ENCODE results near the gene DPH6.

Gene DPH6

DNA sequence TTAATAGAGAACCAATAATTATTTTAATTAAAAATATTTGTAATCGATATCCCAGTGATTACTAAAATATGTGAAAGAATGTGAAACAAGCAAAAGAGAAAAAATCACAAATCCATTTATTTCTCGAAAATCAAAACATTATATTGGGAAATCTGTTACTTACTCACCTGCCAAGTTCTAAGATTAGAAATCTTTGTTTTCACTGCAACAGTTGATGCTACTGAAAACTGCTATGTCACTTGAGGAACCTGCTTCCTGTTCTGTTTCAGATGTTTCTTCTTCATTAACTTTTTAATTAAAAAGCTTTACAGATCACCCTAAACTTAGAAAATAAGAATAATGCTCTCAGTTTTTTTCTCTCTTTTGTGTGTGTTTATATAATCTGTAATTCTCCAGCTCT is 13.7 kb upstream of the DPH6 start:
- no peaks in the 10 kb centered on the region for H3K36me3 ChIP-seq (ENCODE audit: control insufficient read depth, low read depth, low read length)
- no peaks in the 10 kb centered on the region for H3K4me1 ChIP-seq (ENCODE audit: control insufficient read depth, low read depth, low read length)

GRCh38 chr15:35557544-35557943 is 11.6 kb upstream of the DPH6 start:
- Histone ChIP-seq H3K27ac (ENCODE audit: low read length) (no peak overlapping the region), H3K9ac (ENCODE audit: low read length) (no peak overlapping the region)

More for the DNA sequence above, 13.7 kb upstream of the DPH6 start:
- Histone ChIP-seq H3K4me3 (ENCODE audit: low read length) (no peak overlapping the region), H3K9me3 (ENCODE audit: control insufficient read depth, low read depth, low read length) (no peaks in the 10 kb centered on the region), H3K27me3 (ENCODE audit: control insufficient read depth, insufficient read depth, low read length) (no peaks in the 10 kb centered on the region), H3K27ac (ENCODE audit: low read length) (no peak overlapping the region), H3K9ac (ENCODE audit: low read length) (no peak overlapping the region)

GRCh38 chr15:35557012-35557411 is 11.0 kb upstream of the DPH6 start:
- no peaks in the 10 kb centered on the region for H3K27me3 ChIP-seq (ENCODE audit: control insufficient read depth, insufficient read depth, low read length)
- H3K36me3 ChIP-seq (ENCODE audit: control insufficient read depth, low read depth, low read length), result no peaks in the 10 kb centered on the region
- H3K4me3 ChIP-seq (ENCODE audit: low read length), result no peak overlapping the region
- no peak overlapping the region for H3K27ac ChIP-seq (ENCODE audit: low read length)
- no peaks in the 10 kb centered on the region for H3K4me1 ChIP-seq (ENCODE audit: control insufficient read depth, low read depth, low read length)
- H3K9ac ChIP-seq (ENCODE audit: low read length), result no peak overlapping the region
- no peaks in the 10 kb centered on the region for H3K9me3 ChIP-seq (ENCODE audit: control insufficient read depth, low read depth, low read length)

More at GRCh38 chr15:35557544-35557943, 11.6 kb upstream of the DPH6 start:
- Histone ChIP-seq H3K27me3 (ENCODE audit: control insufficient read depth, insufficient read depth, low read length) (no peaks in the 10 kb centered on the region), H3K4me1 (ENCODE audit: control insufficient read depth, low read depth, low read length) (no peaks in the 10 kb centered on the region), H3K4me3 (ENCODE audit: low read length) (no peak overlapping the region), H3K36me3 (ENCODE audit: control insufficient read depth, low read depth, low read length) (no peaks in the 10 kb centered on the region), H3K9me3 (ENCODE audit: control insufficient read depth, low read depth, low read length) (no peaks in the 10 kb centered on the region)

- Histone ChIP-seq H3K27me3 (ENCODE audit: control insufficient read depth, insufficient read depth, low read length) (no peaks in the 10 kb centered on the region), H3K9me3 (ENCODE audit: control insufficient read depth, low read depth, low read length) (no peaks in the 10 kb centered on the region), H3K9ac (ENCODE audit: low read length) (no peak overlapping the region), H3K36me3 (ENCODE audit: control insufficient read depth, low read depth, low read length) (no peaks in the 10 kb centered on the region), H3K4me1 (ENCODE audit: control insufficient read depth, low read depth, low read length) (peaks cover 6% of the 10 kb centered on the region), H3K27ac (ENCODE audit: low read length) (no peak overlapping the region), H3K4me3 (ENCODE audit: low read length) (no peak overlapping the region)
These were observed 9.3 kb upstream of the DPH6 start for GRCh38 chr15:35555244-35555643.

DNA sequence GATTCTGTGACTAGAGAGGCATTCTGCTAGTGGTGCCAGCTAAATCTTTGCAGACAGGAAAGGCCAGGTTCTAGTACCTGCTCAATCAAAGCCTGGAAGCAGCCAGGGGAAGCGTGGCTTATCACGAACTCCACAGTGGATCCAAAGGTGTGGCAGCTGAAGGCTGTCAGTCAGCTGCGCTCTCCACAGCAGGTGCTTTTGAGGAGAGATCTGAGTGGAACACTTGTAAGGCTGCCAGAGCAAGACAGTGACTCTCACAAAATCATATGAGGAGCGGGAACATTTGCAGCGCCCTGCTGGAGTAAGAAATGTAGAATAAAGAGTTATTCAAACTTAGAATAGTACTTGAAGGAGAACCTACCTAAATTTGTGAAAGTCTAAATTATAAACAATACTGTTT is 5.0 kb upstream of the DPH6 start:
- Histone ChIP-seq H3K4me1 (ENCODE audit: control insufficient read depth, low read depth, low read length) (peaks cover 41% of the 10 kb centered on the region), H3K27ac (ENCODE audit: low read length) (no peak overlapping the region), H3K9me3 (ENCODE audit: control insufficient read depth, low read depth, low read length) (no peaks in the 10 kb centered on the region), H3K4me3 (ENCODE audit: low read length) (no peak overlapping the region), H3K9ac (ENCODE audit: low read length) (no peak overlapping the region), H3K27me3 (ENCODE audit: control insufficient read depth, insufficient read depth, low read length) (no peaks in the 10 kb centered on the region), H3K36me3 (ENCODE audit: control insufficient read depth, low read depth, low read length) (no peaks in the 10 kb centered on the region)

GRCh38 chr15:35549567-35549966 is 3.6 kb upstream of the DPH6 start:
- Histone ChIP-seq H3K4me3 (ENCODE audit: low read length) (peak overlapping the region; percentile 21), H3K27ac (ENCODE audit: low read length) (peak overlapping the region; percentile 10), H3K9ac (ENCODE audit: low read length) (peak overlapping the region; percentile 55), H3K9me3 (ENCODE audit: control insufficient read depth, low read depth, low read length) (no peaks in the 10 kb centered on the region), H3K4me1 (ENCODE audit: control insufficient read depth, low read depth, low read length) (peaks cover 47% of the 10 kb centered on the region), H3K27me3 (ENCODE audit: control insufficient read depth, insufficient read depth, low read length) (no peaks in the 10 kb centered on the region), H3K36me3 (ENCODE audit: control insufficient read depth, low read depth, low read length) (no peaks in the 10 kb centered on the region)

DNA sequence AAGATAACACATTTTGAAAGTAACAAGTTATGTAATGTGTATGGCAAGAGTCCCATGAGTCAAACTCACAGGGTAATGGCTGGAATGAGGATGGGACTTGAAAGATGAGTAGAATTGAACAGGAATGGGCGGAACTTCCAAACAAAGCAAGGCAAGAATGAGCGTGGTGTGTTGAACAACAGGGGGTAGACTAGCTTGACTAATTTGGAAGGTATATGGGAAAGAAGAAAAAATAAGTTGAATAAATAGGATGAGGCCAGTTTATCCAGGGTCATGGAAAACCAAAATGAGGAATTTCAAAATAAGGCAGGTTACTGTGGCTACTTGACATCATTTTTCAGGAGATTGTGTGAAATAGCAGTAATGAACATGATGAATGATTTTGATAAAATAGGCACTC is 2.5 kb upstream of the DPH6 start:
- Histone ChIP-seq H3K27ac (ENCODE audit: low read length) (peak overlapping the region; percentile 86), H3K27me3 (ENCODE audit: control insufficient read depth, insufficient read depth, low read length) (no peaks in the 10 kb centered on the region), H3K36me3 (ENCODE audit: control insufficient read depth, low read depth, low read length) (no peaks in the 10 kb centered on the region), H3K9ac (ENCODE audit: low read length) (peak overlapping the region; percentile 55), H3K4me1 (ENCODE audit: control insufficient read depth, low read depth, low read length) (peaks cover 48% of the 10 kb centered on the region), H3K4me3 (ENCODE audit: low read length) (peak overlapping the region; percentile 61), H3K9me3 (ENCODE audit: control insufficient read depth, low read depth, low read length) (no peaks in the 10 kb centered on the region)

- peak overlapping the region; percentile 55 for H3K9ac ChIP-seq (ENCODE audit: low read length)
These were observed 1.9 kb upstream of the DPH6 start for GRCh38 chr15:35547775-35548364.

DNA sequence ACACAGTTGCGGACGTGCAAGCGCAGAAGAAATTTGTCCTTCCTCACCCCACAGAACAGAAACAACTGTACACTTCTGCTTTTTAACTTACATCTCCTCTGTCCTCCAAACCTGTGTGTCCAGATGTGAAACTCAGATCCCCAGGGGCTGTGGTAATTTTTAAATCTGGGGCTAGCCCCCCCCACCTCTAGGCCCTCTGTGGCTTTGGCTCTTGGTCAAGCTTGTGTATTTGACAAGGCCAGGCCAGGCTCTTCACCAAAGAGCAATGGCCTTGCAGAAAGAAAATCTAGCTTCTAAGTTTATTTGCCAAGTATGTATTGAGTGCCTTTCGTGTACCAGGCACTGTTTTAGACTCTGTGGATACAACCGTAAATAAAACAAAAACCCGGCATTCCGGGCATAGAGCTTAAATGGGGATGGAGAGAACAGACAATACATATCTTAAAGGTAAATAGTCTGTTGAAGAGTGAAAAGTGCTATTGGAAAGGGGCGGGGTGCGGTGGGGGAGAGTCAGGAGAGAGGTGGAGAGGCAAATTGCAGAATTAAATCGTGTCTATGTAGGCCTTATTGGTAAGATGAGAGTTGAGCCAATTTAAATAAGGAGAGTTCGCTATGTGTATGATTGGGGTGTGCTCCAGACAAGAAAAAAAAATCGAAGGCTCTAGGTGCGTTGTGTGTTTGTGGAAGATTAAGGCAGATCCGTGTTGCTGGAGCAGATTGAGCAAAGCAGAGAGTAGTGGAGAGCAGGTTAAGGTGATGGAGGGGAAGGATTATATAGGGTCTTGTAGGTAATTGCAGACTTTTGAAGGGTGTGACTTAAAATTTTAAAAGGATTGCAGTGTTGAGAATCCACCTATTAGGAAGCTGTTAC is 781 bp upstream of the DPH6 start:
- no peaks in the 10 kb centered on the region for H3K9me3 ChIP-seq (ENCODE audit: control insufficient read depth, low read depth, low read length)
- H3K27me3 ChIP-seq (ENCODE audit: control insufficient read depth, insufficient read depth, low read length), result no peaks in the 10 kb centered on the region
- peaks cover 48% of the 10 kb centered on the region for H3K4me1 ChIP-seq (ENCODE audit: control insufficient read depth, low read depth, low read length)
- H3K9ac ChIP-seq (ENCODE audit: low read length), result peak overlapping the region; percentile 86
- H3K36me3 ChIP-seq (ENCODE audit: control insufficient read depth, low read depth, low read length), result no peaks in the 10 kb centered on the region
- peak overlapping the region; percentile 61 for H3K4me3 ChIP-seq (ENCODE audit: low read length)
- peak overlapping the region; percentile 85 for H3K27ac ChIP-seq (ENCODE audit: low read length)

More at GRCh38 chr15:35547775-35548364, 1.9 kb upstream of the DPH6 start:
- Histone ChIP-seq H3K4me1 (ENCODE audit: control insufficient read depth, low read depth, low read length) (peaks cover 48% of the 10 kb centered on the region), H3K4me3 (ENCODE audit: low read length) (peak overlapping the region; percentile 61), H3K36me3 (ENCODE audit: control insufficient read depth, low read depth, low read length) (no peaks in the 10 kb centered on the region), H3K27ac (ENCODE audit: low read length) (peak overlapping the region; percentile 86), H3K9me3 (ENCODE audit: control insufficient read depth, low read depth, low read length) (no peaks in the 10 kb centered on the region), H3K27me3 (ENCODE audit: control insufficient read depth, insufficient read depth, low read length) (no peaks in the 10 kb centered on the region)

DNA sequence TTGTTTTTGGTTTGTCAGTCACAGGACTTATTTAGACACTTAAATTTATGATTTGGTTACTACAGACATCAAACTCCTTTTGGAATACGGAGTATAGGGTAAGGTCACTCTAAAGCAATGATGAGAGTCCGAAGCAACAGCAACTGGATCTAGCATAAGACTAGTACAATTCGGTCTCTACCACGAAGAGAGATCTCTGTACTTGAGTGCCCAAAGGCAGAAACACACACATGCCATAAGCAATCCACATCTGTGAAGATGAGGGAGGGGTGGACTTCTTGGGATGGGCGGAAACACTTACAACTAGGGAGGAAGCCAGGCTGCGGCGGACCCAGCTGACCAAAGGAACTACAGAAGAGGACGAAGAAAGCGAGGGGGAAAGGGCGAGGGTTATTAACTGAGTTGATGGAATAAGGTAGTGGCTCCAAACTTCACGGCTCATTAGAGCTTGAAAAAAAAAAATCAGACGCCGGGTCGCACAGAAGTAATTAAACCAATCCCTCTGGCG is 595 bp downstream of the DPH6 start:
- Histone ChIP-seq H3K4me1 (ENCODE audit: control insufficient read depth, low read depth, low read length) (peaks cover 43% of the 10 kb centered on the region), H3K27me3 (ENCODE audit: control insufficient read depth, insufficient read depth, low read length) (no peaks in the 10 kb centered on the region), H3K9me3 (ENCODE audit: control insufficient read depth, low read depth, low read length) (no peaks in the 10 kb centered on the region), H3K27ac (ENCODE audit: low read length) (peak overlapping the region; percentile 73), H3K36me3 (ENCODE audit: control insufficient read depth, low read depth, low read length) (no peaks in the 10 kb centered on the region), H3K9ac (ENCODE audit: low read length) (peak overlapping the region; percentile 86), H3K4me3 (ENCODE audit: low read length) (peak overlapping the region; percentile 61)

DNA sequence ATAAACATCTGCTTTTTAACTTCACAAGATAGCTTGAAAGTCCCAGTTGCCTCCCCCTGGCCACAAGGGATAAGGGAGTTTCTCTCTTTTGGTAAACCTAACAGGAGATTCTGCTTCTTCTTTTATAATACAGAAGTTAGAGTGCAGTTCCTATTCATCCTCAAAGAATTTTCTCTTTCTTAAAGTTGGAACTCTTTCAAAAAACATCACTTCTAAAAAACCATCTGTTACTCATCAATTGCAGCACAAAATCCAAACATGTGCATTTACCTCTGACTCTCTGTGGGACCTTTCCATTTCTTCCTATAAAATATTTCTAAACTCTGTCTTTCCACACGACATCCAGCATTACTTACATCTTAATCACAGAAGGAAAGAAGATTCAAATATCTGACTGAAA is 5.1 kb downstream of the DPH6 start:
- no peak overlapping the region for H3K27ac ChIP-seq (ENCODE audit: low read length)

More for the DNA sequence above, 5.1 kb downstream of the DPH6 start:
- Histone ChIP-seq H3K4me1 (ENCODE audit: control insufficient read depth, low read depth, low read length) (peaks cover 7% of the 10 kb centered on the region), H3K27me3 (ENCODE audit: control insufficient read depth, insufficient read depth, low read length) (no peaks in the 10 kb centered on the region), H3K9ac (ENCODE audit: low read length) (no peak overlapping the region), H3K9me3 (ENCODE audit: control insufficient read depth, low read depth, low read length) (no peaks in the 10 kb centered on the region), H3K36me3 (ENCODE audit: control insufficient read depth, low read depth, low read length) (peaks cover 13% of the 10 kb centered on the region), H3K4me3 (ENCODE audit: low read length) (no peak overlapping the region)

Measured in iPS-18a (cell line).